Measurements from ENCODE around the gene SLAMF9.

- TF ChIP-seq YY1 (IDR thresholded peaks at IDR 0.05; ENCODE audit: insufficient read depth, insufficient read length) (no peak), ZNF274 (IDR thresholded peaks at IDR 0.05; ENCODE audit: low read depth, low read length) (no peak), SUZ12 (IDR thresholded peaks at IDR 0.05; ENCODE audit: extremely low read depth, insufficient read depth, insufficient read length) (no peak)
Measured at GRCh38 chr1:159994896-159995295, 40.9 kb upstream of the SLAMF9 start.
